Amniotic stem cell (primary cell): Measurements from ENCODE around the gene TOMM5.
"Not testable (repeated sequence)": the region's sequence is repeated elsewhere in the genome, so short reads cannot be mapped to it uniquely, and the experiment has no call there.

Experiments used
- DNase-seq: peaks from one replicate; lab custom pipeline; 2025; lab: John Stamatoyannopoulos, UW

Gene TOMM5

DNA sequence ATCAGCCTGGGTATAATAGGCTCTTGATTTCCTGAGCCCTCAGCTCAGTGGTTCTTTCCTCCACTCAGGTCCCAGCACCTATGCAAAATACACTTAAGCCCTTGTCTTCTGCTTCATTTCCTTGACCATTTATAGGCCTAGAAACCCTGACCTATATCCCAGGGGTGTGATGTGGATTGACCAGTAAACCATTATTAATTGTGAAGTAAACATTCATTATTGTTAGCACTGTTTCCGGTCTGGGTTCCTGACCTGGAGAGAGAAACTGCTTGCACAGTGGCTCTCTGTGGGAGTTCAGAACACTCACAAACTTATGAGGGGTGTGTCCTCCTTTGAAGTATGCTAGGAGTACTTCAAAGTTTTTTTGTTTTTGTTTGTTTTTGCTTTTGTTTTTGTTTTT lies 19.6 kb upstream of the TOMM5 start:
- no peak for DNase-seq

DNA sequence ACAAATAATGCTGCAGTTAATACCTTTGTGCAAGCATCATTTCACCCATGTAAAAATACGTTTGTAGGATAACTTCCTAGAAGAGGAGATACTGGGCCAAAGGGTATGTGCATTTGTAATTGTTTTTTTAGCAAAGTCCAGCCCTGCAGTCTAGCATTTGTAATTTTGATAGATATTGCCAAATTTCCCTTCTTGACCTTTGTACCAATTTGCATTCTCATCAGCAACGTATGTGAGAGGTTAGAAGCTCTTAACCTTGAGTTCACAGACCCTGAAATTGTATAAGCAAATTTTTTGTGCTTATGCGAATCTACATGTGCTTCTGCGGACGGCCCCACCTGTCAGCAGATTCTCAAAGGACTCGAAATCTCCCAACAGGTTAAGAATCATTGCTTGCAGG lies 18.6 kb upstream of the TOMM5 start:
- DNase-seq: no peak

DNA sequence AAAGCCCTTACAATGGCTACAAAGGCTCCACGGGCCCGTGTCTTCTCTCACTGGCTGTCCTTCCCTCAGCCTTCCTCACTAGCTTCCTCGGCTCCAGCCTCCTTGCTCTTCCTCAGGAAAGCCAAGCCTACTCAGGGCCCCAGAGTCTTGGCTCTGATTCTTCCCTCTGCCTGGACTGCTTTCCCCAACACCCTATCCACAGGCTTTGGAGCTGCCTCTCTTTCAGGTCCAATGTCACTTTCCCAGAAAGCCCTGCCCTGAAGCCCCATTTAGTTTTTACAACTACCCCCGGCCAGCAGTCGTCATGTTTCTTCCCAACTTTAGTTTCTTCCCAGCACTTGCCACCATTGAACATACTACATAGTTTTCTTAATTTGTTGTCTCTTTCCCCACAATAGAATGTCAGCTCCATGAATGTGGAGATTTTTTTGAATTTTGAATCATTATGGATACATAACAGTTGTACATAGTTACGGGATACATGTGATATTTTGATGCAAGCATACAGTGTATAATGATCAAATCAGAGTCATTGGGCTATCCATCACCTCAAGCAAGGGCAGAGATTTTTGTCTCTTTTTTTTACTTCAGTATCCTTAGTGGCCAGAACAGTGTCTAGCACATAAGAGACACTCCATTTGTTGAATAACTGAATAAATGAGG lies 17.5 kb upstream of the TOMM5 start:
- DNase-seq: no peak

DNA sequence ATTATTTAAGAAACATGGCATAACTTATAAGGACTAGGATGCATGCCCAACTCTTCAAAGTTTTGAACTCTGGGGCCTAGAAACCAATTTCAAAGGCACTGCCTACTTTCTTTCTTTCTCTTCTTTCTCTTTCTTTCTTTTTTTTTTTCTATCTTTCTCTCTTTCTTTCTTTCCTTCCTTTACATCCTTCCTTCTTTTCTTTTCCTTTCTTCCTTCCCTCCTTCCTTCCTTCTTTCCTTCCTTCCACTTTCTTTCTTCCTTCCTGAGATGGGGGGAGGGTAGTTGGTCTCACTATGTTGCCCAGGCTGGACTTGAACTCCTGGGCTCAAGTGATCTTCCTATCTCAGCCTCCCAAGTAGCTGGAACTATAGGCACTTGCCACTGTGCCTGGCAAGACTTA lies 15.9 kb upstream of the TOMM5 start:
- no peak for DNase-seq

DNA sequence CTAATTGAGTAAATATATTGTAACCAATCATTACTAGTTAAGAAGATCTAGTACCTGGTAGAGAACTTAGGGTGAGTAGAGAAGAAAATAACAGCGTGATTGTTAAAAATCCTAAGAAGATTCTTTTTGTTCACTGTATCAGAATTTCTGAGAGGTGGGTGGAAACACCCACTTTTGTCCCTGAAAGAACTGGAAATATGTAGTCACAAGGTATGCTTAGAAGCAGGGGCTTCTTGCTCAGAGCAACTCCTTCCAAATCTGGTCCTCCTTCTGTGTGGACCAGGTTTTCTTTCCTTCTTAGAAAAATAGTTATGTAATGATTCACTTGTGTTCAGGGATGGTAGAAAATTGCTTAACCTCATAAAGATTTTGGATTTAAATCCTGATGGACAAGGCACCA lies 11.9 kb upstream of the TOMM5 start:
- DNase-seq: no peak

DNA sequence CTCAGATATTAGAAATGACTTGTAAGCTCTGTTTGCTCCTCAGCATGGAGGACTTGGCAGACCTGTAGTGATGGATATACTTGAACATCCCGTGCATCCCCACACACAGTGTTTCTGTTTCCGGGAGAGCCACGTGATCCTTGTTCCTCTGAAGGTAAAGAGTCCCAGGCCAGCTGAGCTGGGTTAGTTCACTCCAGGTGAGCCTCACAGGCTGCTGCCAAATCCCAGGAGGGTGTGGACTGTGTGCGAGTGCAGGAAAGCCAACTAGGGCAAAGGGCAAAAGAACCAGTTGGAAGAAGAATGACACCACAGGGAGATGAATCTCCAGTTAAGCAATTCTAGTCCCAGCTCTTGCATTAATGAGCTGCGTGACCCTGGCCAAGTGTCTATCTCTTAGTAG lies 10.4 kb upstream of the TOMM5 start:
- DNase-seq: no peak

DNA sequence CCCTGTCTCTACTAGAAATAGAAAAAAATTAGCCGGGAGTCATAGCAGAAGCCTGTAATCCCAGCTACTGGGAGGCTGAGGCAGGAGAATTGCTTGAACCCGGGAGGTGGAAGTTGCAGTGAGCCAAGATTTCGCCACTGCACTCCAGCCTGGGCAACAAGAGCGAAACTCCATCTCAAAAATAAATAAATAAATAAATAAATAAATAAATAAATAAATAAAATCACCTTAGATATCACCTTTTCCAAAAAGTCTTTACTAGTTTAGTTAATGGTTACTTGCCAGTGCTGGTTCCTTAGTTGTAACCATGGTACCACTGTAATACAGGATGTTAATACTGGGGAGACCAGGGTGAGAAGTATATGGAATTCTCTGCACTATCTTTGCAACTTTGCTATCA lies 9.7 kb upstream of the TOMM5 start:
- not testable (repeated sequence) for DNase-seq

DNA sequence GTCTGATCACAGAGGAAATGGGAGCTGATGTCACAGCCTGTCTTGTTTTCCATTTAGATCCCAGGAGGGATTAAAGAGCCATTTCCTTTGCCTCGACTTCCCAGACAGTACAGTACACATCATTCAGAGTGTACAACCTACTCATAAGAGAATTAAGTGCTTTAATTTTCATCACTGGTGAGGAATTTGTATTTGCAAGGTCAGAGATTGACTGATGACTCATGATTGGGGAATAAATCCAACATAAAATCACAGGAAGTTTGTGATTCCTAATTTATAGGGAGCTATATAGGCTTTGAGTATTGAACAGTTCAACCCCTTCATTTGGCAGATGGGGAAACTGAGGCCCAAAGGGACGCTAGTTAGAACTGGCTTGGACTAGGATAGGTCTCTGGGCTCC lies 4.1 kb upstream of the TOMM5 start:
- no peak for DNase-seq

DNA sequence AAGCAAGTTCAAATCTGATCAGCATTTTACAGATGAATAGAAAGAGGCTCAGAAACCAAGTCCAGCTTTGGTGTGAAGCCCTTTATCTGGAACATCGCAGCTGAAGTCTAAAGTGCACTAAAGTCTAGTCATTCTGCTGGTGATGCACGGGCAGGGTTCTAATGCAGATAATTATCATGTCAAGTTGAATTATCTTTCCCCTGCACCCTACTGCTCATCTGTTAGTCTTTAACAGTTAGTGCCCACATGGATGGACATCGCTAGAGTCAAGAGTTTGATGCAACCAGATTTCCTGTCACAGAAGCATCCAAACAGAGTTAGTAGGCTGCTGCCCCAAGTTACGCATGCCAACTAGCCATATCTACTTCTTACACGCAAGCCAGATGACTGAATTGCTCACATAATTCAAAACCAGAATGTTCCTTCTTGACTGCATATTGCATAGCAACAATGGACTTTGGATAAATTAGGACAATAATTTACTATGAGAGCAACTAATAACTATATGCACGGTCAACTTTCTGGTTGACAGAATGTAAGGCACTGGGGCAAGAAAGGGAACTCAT lies 1.6 kb upstream of the TOMM5 start:
- DNase-seq: no peak

DNA sequence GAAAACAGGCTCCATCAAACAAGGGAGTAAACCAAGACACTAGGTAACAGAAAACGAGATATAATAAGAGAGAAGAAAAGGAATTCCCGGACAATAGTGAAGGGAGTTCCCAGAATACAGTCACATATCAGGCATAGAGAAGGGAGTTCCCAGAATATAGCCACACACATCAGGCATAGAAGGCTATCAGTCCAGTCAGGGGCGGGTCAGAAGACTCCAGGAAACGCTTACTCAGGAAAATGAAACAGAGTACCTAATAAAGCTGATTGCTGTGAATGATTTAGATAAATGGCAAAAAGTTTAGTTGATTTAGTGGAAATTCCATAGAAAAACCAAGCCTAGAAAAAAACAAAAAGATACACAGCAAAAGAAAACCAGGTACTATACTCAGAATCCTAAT lies 4.9 kb downstream of the TOMM5 start:
- no peak for DNase-seq

DNA sequence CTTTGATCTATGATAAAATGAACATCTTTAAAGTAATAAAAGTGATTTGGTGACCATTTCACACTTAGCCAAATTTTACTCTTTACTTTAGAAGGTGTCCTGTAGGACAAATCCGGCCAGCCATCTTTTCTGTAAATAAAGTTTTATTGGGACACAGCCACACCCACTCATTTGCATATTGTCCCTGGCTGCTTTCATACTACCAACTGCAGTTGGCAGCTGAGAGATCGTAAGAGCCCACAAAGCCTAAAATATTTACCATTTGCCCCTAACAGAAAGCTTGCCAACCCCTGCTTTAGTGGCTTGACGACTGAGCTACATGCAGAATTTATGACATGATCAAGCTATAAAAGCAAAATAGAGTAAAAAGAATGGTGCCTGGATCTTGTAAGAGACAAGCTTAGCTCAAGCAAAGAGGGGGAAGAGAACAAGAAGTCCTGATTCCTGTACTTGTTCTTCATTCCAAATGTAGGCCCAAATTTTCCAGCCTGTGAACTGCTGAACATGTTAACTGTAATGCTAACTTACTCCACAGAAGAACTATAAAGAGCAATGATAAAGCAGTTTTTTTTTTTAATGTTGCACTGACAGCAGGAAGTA lies 8.8 kb downstream of the TOMM5 start:
- no peak for DNase-seq

DNA sequence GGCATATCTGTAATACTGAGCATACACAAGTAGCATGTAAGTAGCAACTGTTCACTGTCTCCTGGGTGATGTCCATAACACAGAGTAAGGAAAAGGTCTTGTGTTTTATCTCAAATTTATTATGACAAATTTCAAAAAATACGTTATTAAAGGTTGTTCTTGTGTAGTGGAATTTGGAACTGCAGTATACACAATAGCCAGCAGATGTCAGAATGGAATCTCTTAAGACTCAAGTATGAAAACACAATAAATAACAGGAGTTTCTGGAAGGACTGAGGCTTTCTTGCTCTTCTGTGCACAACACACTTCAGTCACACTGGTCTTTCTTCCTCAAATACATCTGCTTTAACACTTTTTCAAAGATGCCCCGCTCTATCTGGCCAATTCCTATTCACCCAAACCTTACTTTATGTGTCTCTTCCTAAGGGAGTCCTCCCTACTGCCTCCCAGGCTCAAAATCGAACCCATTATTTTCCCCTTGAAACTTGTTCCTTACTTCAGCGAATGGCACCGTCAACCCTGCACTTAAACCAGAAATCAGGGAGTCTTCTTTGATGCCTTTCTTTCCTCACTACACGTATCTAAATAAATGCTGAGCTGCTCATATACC lies 9.7 kb downstream of the TOMM5 start:
- DNase-seq: peak; percentile 23

DNA sequence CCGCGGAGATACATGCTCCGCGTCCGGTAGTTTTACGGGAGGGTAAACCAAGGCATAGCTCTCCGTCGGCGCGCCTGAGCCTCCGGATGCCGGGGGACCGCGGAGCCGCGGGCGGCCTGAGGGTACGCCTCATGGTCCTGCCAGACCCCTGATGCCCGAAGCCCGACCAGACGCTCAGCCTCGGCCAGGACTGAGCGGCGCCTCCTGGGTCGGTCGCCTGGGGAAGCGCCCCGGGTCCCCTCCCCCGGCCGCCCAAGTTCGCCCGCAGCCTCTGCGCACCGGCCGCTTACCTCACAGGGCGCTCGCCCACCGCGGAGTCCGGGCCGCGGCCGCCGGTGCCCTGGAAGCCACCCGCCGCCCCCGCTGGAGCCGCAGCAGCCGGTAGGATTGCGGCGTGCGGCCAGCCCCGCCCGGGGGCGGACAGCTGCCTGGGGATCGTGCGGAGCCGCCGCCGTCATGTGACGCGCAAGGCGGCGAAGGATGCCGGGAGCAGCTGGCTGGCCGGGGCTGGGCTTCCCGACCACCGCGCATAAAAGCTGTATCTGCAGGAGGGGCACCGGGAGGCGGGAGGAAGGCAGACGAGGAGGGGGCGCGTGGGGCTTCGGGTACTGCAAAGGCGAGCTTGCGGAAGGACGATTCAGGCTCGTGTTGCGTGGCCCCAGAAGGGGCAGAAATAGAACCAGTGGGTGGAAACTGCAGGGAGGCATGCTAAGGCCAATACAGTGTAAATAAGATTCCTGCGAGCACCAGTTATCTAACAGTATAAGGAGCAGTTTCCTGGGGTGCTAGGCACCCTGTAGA lies 16.3 kb downstream of the TOMM5 start, which contains the start of gene FBXO10:
FBXO10 (minus strand) TSS at position 460 of the 801 bp plus-strand sequence. CDS start 34,612 bp downstream, outside the sequence.
- DNase-seq: peak; percentile 28

DNA sequence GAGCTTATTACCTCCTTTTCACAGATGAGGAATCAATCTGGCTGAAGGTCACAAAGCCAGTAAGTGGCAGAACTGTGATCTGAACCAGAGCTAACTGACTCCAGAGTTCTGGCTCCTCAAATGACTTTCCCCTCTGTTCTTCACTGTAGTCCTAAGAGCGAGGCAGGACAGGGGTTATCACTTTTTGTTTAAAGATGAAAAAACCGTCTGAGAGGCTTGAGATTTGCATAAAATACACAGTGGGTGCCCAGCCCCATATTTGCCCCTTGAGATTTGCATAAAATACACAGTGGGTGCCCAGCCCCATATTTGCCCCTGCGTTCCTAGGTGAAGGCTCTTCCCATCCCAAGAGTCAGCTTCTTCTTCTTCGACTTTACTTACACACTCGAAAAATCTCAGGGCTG lies 16.9 kb downstream of the TOMM5 start:
- DNase-seq: no peak

DNA sequence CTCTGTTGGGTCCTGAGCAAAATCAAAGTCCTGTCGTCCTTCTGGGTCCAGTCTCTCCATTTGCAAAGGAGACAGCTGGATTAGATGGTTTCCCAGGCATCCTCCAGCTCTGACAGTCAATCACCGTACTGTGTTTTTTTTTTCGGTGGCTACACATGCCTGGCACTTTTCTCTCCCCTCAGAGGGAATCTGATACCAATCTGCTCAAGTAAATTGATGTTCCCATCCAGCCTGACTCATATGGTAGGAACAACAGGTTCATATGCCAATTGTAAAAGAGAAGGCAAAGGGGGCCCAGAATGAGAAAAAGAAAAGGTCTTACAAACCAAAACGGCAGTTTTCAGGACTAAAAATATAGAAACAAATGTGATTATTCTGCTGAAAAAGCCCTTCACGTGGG lies 17.4 kb downstream of the TOMM5 start:
- DNase-seq: no peak

DNA sequence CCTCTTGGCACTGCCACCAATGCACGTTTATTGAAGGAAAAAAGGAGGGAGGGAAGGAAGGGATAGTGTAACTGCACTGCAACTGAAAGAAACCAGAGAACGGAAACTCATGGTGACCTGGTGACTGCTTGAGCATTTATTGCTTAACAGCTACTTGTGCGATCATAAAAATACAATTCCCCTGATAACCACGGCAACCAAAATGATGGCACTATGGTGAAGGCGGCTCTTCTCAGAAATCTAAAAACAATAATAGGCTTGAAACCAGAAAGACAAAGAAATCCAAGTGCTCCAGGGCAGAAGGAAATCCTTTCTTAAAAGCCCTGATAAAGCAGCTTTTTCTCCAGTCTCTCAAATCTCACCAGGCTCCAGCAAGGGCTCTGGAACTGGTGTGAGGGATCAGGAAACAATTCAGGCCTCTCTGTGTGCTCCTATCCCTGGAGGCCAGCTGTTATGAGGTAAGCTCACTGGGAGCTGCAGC lies 18.1 kb downstream of the TOMM5 start:
- no peak for DNase-seq

DNA sequence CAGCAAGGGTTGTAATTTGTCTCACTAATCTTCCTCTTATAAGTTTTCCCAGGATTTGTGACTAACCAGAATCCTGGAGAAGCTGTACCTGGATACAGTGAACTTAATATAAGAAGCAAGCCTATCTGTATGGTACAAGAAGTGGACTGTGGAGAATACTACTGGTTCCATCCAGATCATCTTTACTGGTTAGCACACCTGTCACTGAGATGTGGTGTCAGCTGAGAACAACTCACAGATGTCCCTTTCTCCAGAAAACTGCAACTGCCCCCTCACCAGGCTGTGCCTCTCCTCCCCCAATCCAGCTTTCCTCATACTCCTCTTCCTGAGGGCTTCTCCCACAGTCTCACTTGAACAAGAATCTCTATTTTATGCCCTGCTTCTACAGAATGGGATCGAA lies 21.1 kb downstream of the TOMM5 start:
- DNase-seq: no peak

DNA sequence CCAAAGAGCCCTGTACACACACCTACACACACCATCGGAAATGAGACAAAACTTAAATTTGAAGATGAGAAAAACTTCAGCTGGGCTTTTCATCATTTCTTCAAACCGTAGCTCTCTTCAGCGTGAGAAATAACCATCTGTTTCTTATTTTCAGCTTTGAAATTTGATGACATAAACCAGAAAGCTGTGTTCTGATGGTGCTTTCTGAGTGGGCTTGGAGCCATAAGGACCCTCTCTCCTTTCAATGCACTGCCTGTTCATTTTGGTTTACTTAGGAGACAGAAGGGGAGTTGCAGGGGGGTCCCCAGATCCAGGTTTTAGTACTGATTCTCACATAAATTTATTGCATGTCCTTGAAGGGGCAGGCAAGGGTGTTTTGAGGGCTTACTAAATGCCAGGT lies 25.7 kb downstream of the TOMM5 start:
- no peak for DNase-seq

DNA sequence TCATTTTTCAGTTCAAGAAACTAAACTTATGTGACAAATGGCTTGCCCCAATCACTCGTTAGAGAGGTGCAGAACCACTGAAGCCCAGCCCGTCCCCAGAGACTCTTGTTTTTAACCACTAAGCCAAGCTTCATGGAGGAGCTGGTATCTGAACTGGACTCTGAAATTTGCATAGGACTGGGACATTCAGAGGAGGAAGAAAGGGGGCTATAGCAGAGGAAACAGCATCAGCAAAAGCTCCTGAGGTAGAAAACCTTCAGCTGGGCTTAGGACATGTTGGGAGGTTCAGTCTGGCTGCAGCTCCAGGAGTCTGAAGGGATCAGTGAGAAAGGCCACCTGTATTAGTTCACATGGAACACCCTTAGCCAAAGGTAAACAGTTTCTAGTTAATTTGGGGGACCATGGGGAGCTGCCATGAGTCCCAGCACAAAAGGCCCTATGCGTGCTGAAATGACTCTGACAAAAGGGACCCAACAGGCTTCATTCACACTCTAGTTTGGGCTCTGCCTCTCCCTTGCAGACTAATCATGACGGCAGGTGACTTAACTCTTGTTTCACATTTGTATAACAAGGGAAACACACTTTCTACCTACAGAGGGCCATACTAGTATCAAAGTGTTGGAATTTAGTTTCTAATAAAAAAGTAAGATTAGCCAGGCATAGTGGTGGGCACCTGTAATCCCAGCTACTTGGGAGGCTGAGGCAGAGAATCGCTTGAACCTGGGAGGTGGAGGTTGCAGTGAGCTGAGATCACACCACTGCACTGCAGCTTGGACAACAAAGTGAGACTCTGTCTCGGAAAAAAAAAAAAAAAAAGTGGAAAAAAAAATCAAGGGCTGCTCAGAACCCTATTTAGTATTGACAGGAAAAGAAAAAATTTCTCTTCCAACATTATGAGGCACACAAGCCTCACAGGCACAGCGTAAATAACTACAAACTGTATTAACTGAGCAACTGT lies 26.5 kb downstream of the TOMM5 start:
- no peak for DNase-seq

DNA sequence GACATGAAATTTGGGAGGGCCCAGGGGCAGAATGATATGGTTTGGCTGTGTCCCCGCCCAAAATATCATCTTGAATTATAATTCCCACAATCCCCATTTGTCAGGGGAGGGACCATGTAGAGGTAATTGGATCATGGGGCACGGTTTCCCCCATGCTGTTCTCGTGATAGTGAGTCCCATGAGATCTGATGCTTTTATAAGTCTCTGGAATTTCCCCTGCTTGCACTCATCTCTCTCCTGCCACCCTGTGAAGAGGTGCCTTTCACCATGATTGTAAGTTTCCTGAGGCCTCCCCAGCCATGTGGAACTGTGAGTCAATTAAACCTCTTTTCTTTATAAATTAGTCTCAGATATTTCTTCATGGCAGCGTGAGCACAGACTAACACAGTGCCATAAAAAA lies 27.5 kb downstream of the TOMM5 start:
- no peak for DNase-seq
